OCI-LY3 (cell line): Measurements from ENCODE around the gene FADS3.

Experiments used
- H2AFZ ChIP-seq: fragments of 200-600, 300-600 bp; shearing (Covaris generic); 2 replicates; pipeline ENCODE4 v1.6.0; 2014; ENCODE audit warnings: antibody characterized with exemption, low read depth, low read length
- H3K27ac ChIP-seq: fragments of 200-600, 300-600 bp; sonication (generic); 2 replicates; pipeline ENCODE4 v1.5.1; 2014; ENCODE audit warnings: mild to moderate bottlenecking, low read length, moderate library complexity, mixed read lengths
- H3K27me3 ChIP-seq: fragments of 200-600, 300-600 bp; sonication (generic); 2 replicates; pipeline ENCODE4 v1.6.1; 2014; ENCODE audit warnings: low read depth, low read length, mixed read lengths
- H3K36me3 ChIP-seq: fragments of 200-600, 300-600 bp; sonication (generic); replicated peaks from 2 replicates; pipeline ENCODE3; 2014; ENCODE audit warnings: low read depth, low read length, mixed read lengths
- H3K4me1 ChIP-seq: fragments of 300-600, 200-600 bp; sonication (generic); 2 replicates; pipeline ENCODE4 v1.6.1; 2014; ENCODE audit warnings: low read length, mixed read lengths
- H3K4me2 ChIP-seq: fragments of 200-600, 300-600 bp; sonication (generic); 2 replicates; pipeline ENCODE4 v1.6.1; 2014; ENCODE audit warnings: low read length, mixed read lengths
- H3K4me3 ChIP-seq: fragments of 300-600, 200-600 bp; sonication (generic); 2 replicates; pipeline ENCODE4 v1.5.1; 2014; ENCODE audit warnings: antibody characterized with exemption, mild to moderate bottlenecking, low read length, moderate library complexity
- H3K79me2 ChIP-seq: fragments of 300-600, 200-600 bp; shearing (Covaris generic); 2 replicates; pipeline ENCODE4 v1.6.1; 2014; ENCODE audit warnings: mild to moderate bottlenecking, low read length, mixed read lengths
- H3K9ac ChIP-seq: fragments of 300-600, 200-600 bp; shearing (Covaris generic); 2 replicates; pipeline ENCODE4 v1.6.0; 2014; ENCODE audit warnings: mild to moderate bottlenecking, low read length, moderate library complexity
- H3K9me3 ChIP-seq: fragments of 200-600, 300-600 bp; shearing (Covaris generic); 2 replicates; pipeline ENCODE4 v1.6.1; 2014; ENCODE audit warnings: low read length, mixed read lengths; ENCODE audit not compliant: insufficient read depth
- H4K20me1 ChIP-seq: fragments of 200-600, 300-600 bp; sonication (generic); 2 replicates; pipeline ENCODE4 v1.6.1; 2016; ENCODE audit warnings: low read length, mixed read lengths; ENCODE audit not compliant: insufficient read depth
- CTCF ChIP-seq: fragments of 200-600, 300-600 bp; sonication (generic); IDR thresholded peaks from 2 replicates; pipeline ENCODE4 v1.5.1; 2014; ENCODE audit warnings: antibody characterized with exemption, low read length, low read depth
- EZH2phosphoT487 ChIP-seq: fragments of 200-600 bp; shearing (Covaris generic); IDR thresholded peaks from 2 replicates; pipeline ENCODE4 v1.6.1; 2018; ENCODE audit warnings: antibody characterized with exemption, mixed run types, low read depth

The FADS3 gene

GRCh38 chr11:61897387-61898246 lies 6.3 kb upstream of the FADS3 start:
- no peaks in the 10 kb centered on the region for H3K36me3 ChIP-seq
- H3K9ac ChIP-seq: no peak overlapping the region
- H3K4me2 ChIP-seq: peak overlapping the region; percentile 35
- peaks cover 6% of the 10 kb centered on the region; the same call in 1 of the 2 replicates for H3K4me1 ChIP-seq
- no peaks in the 10 kb centered on the region for H4K20me1 ChIP-seq
- H2AFZ ChIP-seq: peak overlapping the region; percentile 36; the same call in 1 of the 2 replicates
- peak; percentile 96 for TF ChIP-seq CTCF
- no peak for TF ChIP-seq EZH2phosphoT487
- no peak overlapping the region for H3K27ac ChIP-seq
- no peak overlapping the region for H3K4me3 ChIP-seq
- H3K79me2 ChIP-seq: no peaks in the 10 kb centered on the region
- no peaks in the 10 kb centered on the region for H3K9me3 ChIP-seq
- H3K27me3 ChIP-seq: peaks cover 5% of the 10 kb centered on the region; the same call in 1 of the 2 replicates

GRCh38 chr11:61896665-61897386 lies 5.5 kb upstream of the FADS3 start:
- no peaks in the 10 kb centered on the region for H4K20me1 ChIP-seq
- H2AFZ ChIP-seq: no peak overlapping the region
- no peaks in the 10 kb centered on the region for H3K79me2 ChIP-seq
- peaks cover 5% of the 10 kb centered on the region; the same call in 1 of the 2 replicates for H3K27me3 ChIP-seq
- no peak overlapping the region for H3K27ac ChIP-seq
- H3K9me3 ChIP-seq: no peaks in the 10 kb centered on the region
- peaks cover 10% of the 10 kb centered on the region; the same call in 1 of the 2 replicates for H3K4me1 ChIP-seq
- H3K4me3 ChIP-seq: no peak overlapping the region
- no peak for TF ChIP-seq EZH2phosphoT487
- TF ChIP-seq CTCF: no peak
- H3K4me2 ChIP-seq: no peak overlapping the region
- H3K9ac ChIP-seq: no peak overlapping the region
- H3K36me3 ChIP-seq: no peaks in the 10 kb centered on the region

- Histone ChIP-seq H3K36me3 (no peaks in the 10 kb centered on the region), H3K27me3 (peaks cover 5% of the 10 kb centered on the region; the same call in 1 of the 2 replicates), H3K4me3 (no peak overlapping the region), H3K4me2 (no peak overlapping the region), H3K79me2 (no peaks in the 10 kb centered on the region), H2AFZ (no peak overlapping the region), H3K27ac (no peak overlapping the region), H3K4me1 (peaks cover 10% of the 10 kb centered on the region; the same call in 1 of the 2 replicates), H3K9ac (no peak overlapping the region), H4K20me1 (no peaks in the 10 kb centered on the region), H3K9me3 (no peaks in the 10 kb centered on the region)
- no peak for TF ChIP-seq EZH2phosphoT487
- no peak for TF ChIP-seq CTCF
Observed at GRCh38 chr11:61895718-61896059, 4.3 kb upstream of the FADS3 start.
